Prostate gland (tissue), 2 donors: ENCODE results near the gene PBXIP1. TPM values are rescaled to one million over a fixed set of nuclear protein-coding genes. Genes with fewer than 3 reads are reported as not detected.

Source experiments
- DNase-seq: peaks from one replicate; pipeline ENCODE4 v3.0.0-alpha.2; 2019; ENCODE audit warnings: low spot score
- H3K27ac ChIP-seq, 2 donors: fragments of 200-600 bp; sonication (generic); 2 replicates each; pipeline ENCODE4 v1.5.1; 2017 to 2019
- H3K27me3 ChIP-seq: fragments of 200-600 bp; sonication (generic); replicated peaks from 2 replicates; pipeline ENCODE4 v1.5.1; 2019; ENCODE audit not compliant: insufficient read depth
- H3K36me3 ChIP-seq, 2 donors: fragments of 200-600 bp; sonication (generic); 1 replicate in 1 of 2; 2 replicates in 1 of 2; pipeline versions ENCODE4 v1.5.1 to v1.8.1; 2017 to 2019
- H3K4me1 ChIP-seq: fragments of 200-600 bp; sonication (generic); replicated peaks from 2 replicates; pipeline ENCODE4 v1.5.1; 2019
- H3K4me3 ChIP-seq, 2 donors: fragments of 200-600 bp; sonication (generic); 2 replicates each; pipeline ENCODE4 v1.5.1; 2017 to 2019
- H3K9me3 ChIP-seq: fragments of 200-600 bp; sonication (generic); 2 replicates; pipeline ENCODE4 v1.5.1; 2017
- POLR2A ChIP-seq: fragments of 450-650 bp; IDR thresholded peaks from one replicate; pipeline ENCODE4 v1.6.1; 2016; ENCODE audit warnings: antibody characterized with exemption, mild to moderate bottlenecking
- POLR2AphosphoS5 ChIP-seq: sonication (generic); formaldehyde crosslinking; IDR thresholded peaks from one replicate; pipeline ENCODE4 v1.6.1; 2017; ENCODE audit warnings: antibody characterized with exemption
- WGBS: methylation state at CpG from one replicate; pipeline ENCODE4 v1.1.5; 2018; 5-methylcytosine and 5-hydroxymethylcytosine counted together
- intact Hi-C: fragments of 100-400 bp; cut with DNase I; formaldehyde crosslinking; loops from one replicate; pipeline ENCODE4 v1.14.2; 2022
- total RNA-seq, 2 donors: library from RNA; depleted of rRNA; stranded (reverse); fragments of >200 nt; gene quantifications; one replicate each; pipeline ENCODE4 v1.1.0, GENCODE V29; 2016
- TF ChIP-seq, protein P1 (sequence below), 4 experiments: fragments of 200-600 bp in 2 of 4; fragments of 450-650 bp in 2 of 4; sonication (generic) in 2 of 4; IDR thresholded peaks; 1 replicate in 3 of 4; 2 replicates in 1 of 4; pipeline ENCODE4 v1.5.1; 2016 to 2019; ENCODE audit warnings: antibody characterized with exemption in 4 of 4, mild to moderate bottlenecking in 2 of 4, moderate library complexity in 2 of 4

The PBXIP1 gene
- total RNA-seq, 2 donors from 2014 or later: 113 to 140 TPM

DNA sequence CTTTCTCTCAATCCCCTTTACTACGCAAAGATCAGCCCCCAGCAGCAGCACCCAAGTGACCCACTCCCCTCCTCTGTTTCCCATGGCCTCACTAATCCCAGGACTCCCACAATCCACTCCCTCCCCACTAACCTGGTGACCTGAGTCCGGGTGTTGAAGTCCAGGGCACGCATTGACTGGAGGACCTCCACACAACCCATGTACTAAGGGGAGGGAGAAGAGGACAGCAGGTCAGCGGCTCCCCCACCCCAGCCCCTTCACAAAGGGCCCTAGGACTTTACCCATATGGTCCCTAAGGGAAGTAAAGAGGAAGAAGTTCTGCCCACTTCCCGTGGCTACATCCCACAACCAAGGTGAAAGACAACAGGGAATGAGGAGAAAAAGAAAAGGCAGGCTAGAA is 13.3 kb upstream of the PBXIP1 start:
- peaks cover 14% of the 10 kb centered on the region for H3K4me1 ChIP-seq
- WGBS: 42% methylated on average over 5 of the region's 5 CpGs
- intact Hi-C loops: no loop called here

DNA sequence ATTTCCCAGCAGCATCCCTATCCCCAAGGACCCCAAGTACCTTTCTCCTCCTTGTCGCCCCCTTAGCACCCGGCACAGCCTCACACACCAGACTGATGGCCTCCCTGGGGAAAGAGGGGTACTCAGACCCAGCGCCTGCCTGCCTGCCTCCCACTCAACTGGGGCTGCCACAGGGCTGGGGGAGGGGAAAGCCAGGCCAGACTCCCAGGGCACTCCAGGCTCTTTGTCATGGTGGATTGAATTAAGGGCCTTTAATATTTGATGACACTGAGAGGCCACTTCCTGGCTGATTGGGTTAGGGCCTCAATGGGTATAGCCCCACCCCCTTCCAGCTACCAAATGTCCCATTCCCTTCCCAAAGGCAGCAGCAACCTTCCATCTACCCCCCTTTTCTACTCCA is 12.8 kb upstream of the PBXIP1 start:
- WGBS: 92% methylated on average over 3 of the region's 3 CpGs

More for the DNA sequence above, 13.3 kb upstream of the PBXIP1 start:
- TF ChIP-seq POLR2AphosphoS5 (no peak), POLR2A (no peak)
- TF ChIP-seq, protein P1, sequence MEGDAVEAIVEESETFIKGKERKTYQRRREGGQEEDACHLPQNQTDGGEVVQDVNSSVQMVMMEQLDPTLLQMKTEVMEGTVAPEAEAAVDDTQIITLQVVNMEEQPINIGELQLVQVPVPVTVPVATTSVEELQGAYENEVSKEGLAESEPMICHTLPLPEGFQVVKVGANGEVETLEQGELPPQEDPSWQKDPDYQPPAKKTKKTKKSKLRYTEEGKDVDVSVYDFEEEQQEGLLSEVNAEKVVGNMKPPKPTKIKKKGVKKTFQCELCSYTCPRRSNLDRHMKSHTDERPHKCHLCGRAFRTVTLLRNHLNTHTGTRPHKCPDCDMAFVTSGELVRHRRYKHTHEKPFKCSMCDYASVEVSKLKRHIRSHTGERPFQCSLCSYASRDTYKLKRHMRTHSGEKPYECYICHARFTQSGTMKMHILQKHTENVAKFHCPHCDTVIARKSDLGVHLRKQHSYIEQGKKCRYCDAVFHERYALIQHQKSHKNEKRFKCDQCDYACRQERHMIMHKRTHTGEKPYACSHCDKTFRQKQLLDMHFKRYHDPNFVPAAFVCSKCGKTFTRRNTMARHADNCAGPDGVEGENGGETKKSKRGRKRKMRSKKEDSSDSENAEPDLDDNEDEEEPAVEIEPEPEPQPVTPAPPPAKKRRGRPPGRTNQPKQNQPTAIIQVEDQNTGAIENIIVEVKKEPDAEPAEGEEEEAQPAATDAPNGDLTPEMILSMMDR (IDR thresholded peaks at IDR 0.05): no peak
- H3K9me3 ChIP-seq: no peaks in the 10 kb centered on the region
- H3K36me3 ChIP-seq: peaks cover 0 to 14% of the 10 kb centered on the region in 2 donors
- no peaks in the 10 kb centered on the region for H3K27me3 ChIP-seq
- H3K4me3 ChIP-seq: peak overlapping the region in 1 of 2 donors; percentile 33
- DNase-seq: no peak
- H3K27ac ChIP-seq: peak overlapping the region; percentile 98 to 99

DNA sequence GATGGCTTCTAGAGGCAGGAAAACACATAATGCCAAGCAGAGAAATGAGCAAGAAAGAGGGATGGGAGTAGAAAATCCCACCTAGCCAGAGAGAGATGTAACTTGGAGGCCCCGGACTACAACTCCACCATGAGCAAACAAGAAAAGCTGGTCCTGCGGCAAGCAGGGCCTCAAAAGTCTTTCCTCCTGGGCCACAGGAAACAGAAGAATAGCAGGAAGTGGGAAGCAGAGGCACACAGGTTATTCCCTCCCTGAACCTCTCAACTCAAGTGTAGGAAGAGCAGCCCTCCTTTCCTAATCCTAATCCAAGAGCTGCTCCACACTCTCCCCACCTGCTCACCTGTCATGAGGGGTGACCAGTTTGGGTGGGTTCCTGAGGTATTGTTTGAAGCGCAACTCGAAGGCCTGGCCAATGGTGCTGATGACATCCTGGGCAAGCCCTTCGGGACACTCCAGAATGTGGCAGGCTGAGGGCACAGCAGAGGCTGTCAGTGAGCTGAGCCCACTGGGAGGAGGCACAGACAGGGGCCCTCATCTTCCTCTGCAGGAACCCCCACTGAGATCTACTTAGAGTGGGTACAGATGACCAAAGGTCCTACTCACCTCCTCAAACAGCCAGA is 11.5 kb upstream of the PBXIP1 start:
- no peak for DNase-seq
- Histone ChIP-seq H3K4me1 (peaks cover 22% of the 10 kb centered on the region), H3K36me3 (peaks cover 0 to 14% of the 10 kb centered on the region in 2 donors), H3K27ac (peak overlapping the region; percentile 19 to 99), H3K4me3 (no peak overlapping the region), H3K27me3 (no peaks in the 10 kb centered on the region), H3K9me3 (no peaks in the 10 kb centered on the region)
- TF ChIP-seq POLR2AphosphoS5 (peak; percentile 26), POLR2A (no peak)
- TF ChIP-seq, protein P1 (IDR thresholded peaks at IDR 0.05): no peak
- intact Hi-C loops: no loop called here
- WGBS: 70% methylated on average over 4 of the region's 5 CpGs

More for the DNA sequence above, 12.8 kb upstream of the PBXIP1 start:
- no peaks in the 10 kb centered on the region for H3K9me3 ChIP-seq
- H3K4me1 ChIP-seq: peaks cover 14% of the 10 kb centered on the region
- peak overlapping the region; percentile 98 to 99 for H3K27ac ChIP-seq
- H3K27me3 ChIP-seq: no peaks in the 10 kb centered on the region
- H3K4me3 ChIP-seq: no peak overlapping the region
- TF ChIP-seq POLR2AphosphoS5 (no peak), POLR2A (no peak)
- TF ChIP-seq, protein P1 (IDR thresholded peaks at IDR 0.05): no peak
- peaks cover 0 to 14% of the 10 kb centered on the region in 2 donors for H3K36me3 ChIP-seq
- no peak for DNase-seq
- intact Hi-C loops: no loop called here

DNA sequence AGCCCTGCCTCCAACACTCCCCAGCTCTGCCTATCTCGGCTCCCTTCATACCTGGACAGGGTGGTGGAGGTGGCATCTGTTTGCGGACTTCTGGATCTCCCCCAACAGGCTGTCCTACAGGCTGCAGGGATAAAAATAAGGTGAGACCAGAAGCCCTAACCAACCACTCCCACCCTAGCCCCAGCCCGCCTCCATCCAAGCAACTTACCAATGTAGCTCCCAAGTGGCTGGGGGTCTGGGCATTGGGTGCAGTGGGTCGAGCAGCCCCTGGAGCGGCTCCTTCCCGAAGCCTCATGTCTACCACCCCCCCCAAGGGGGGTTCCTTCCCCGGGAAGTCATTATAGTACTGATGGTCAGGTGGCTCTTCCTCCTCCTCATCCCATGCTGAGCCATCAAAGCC is 10.2 kb upstream of the PBXIP1 start:
- Histone ChIP-seq H3K27ac (no peak overlapping the region), H3K27me3 (no peaks in the 10 kb centered on the region), H3K4me1 (peaks cover 15% of the 10 kb centered on the region), H3K4me3 (no peak overlapping the region), H3K9me3 (no peaks in the 10 kb centered on the region), H3K36me3 (peaks cover 0 to 14% of the 10 kb centered on the region in 2 donors)
- 88% methylated on average over 7 of the region's 7 CpGs for WGBS
- DNase-seq: no peak
- intact Hi-C loops: no loop called here
- TF ChIP-seq POLR2A: no peak
- TF ChIP-seq, protein P1 (IDR thresholded peaks at IDR 0.05): no peak
- no peak for TF ChIP-seq POLR2AphosphoS5

DNA sequence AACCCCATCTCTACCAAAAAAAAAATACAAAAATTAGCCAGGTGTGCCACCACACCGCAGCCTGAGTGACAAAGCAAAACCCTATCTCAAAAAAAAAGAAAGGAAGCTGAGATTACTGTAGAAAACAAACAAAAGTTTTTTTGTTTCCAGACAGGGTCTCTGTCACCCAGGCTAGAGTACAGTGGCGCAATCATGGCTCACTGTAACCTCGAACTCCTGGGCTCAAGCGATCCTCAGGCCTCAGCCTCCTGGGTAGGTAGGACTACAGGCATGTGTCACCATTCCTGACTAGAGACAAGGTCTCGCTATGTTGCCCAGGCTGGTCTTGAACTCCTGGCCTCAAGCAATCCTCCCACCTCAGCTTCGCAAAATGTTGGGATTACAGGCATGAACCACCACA is 8.5 kb upstream of the PBXIP1 start:
- WGBS: 86% methylated on average over 6 of the region's 6 CpGs
- peaks cover 0 to 14% of the 10 kb centered on the region in 2 donors for H3K36me3 ChIP-seq
- intact Hi-C loops: loop anchor here (5.0 kb wide), 2 partner anchors 33 to 88 kb away; partner anchors contain the start of gene ADAM15
- no peaks in the 10 kb centered on the region for H3K9me3 ChIP-seq
- no peak overlapping the region for H3K4me3 ChIP-seq
- DNase-seq: no peak
- no peak for TF ChIP-seq POLR2AphosphoS5
- TF ChIP-seq POLR2A: no peak
- TF ChIP-seq, protein P1 (IDR thresholded peaks at IDR 0.05): no peak
- H3K27ac ChIP-seq: no peak overlapping the region
- no peaks in the 10 kb centered on the region for H3K27me3 ChIP-seq
- peaks cover 16% of the 10 kb centered on the region for H3K4me1 ChIP-seq
